ENCODE results near the gene MYO1F.
"Not testable (repeated sequence)": the region's sequence is repeated elsewhere in the genome, so short reads cannot be mapped to it uniquely, and the experiment has no call there.

MYO1F gene

GRCh38 chr19:8600064-8600463 lies 22.8 kb upstream of the MYO1F start:
- no peak for DNase-seq (ENCODE audit: low read depth in 1 of 2, low spot score in 1 of 2)

- DNase-seq (ENCODE audit: low read depth in 1 of 2, low spot score in 1 of 2): no peak
These were observed 18.9 kb upstream of the MYO1F start for GRCh38 chr19:8596168-8596567.

GRCh38 chr19:8595651-8596050 lies 18.4 kb upstream of the MYO1F start:
- DNase-seq (ENCODE audit: low read depth in 1 of 2, low spot score in 1 of 2): no peak

- DNase-seq (ENCODE audit: low read depth in 1 of 2, low spot score in 1 of 2): no peak
These were observed 16.7 kb upstream of the MYO1F start for GRCh38 chr19:8593931-8594330.

- peak; percentile 84 to 91 for DNase-seq (ENCODE audit: low read depth in 1 of 2, low spot score in 1 of 2)
These were observed 15.2 kb upstream of the MYO1F start for GRCh38 chr19:8592231-8593009.

- no peak for DNase-seq (ENCODE audit: low read depth in 1 of 2, low spot score in 1 of 2)
These were observed 12.0 kb upstream of the MYO1F start for GRCh38 chr19:8589177-8589714.

- DNase-seq (ENCODE audit: low read depth in 1 of 2, low spot score in 1 of 2): peak; percentile 34 to 54
These were observed 8.9 kb upstream of the MYO1F start for GRCh38 chr19:8585894-8586750.

- no peak for DNase-seq (ENCODE audit: low read depth in 1 of 2, low spot score in 1 of 2)
These were observed 8.0 kb upstream of the MYO1F start for GRCh38 chr19:8584965-8585893.

GRCh38 chr19:8580710-8581281 lies 3.6 kb upstream of the MYO1F start:
- peak; percentile 78 to 79 for DNase-seq (ENCODE audit: low read depth in 1 of 2, low spot score in 1 of 2)

- peak; percentile 68 to 80 for DNase-seq (ENCODE audit: low read depth in 1 of 2, low spot score in 1 of 2)
These were observed 1.5 kb upstream of the MYO1F start for GRCh38 chr19:8578642-8579265.

- DNase-seq (ENCODE audit: low read depth in 1 of 2, low spot score in 1 of 2): no peak
These were observed 499 bp upstream of the MYO1F start for GRCh38 chr19:8577741-8578140.

GRCh38 chr19:8576273-8576993 lies 809 bp downstream of the MYO1F start:
- DNase-seq (ENCODE audit: low read depth in 1 of 2, low spot score in 1 of 2): no peak

- peak in 1 of 2 donors; percentile 31 for DNase-seq (ENCODE audit: low read depth in 1 of 2, low spot score in 1 of 2)
These were observed 1.7 kb downstream of the MYO1F start for GRCh38 chr19:8575467-8575997.

- not testable (repeated sequence) for DNase-seq (ENCODE audit: low read depth in 1 of 2, low spot score in 1 of 2)
These were observed 2.7 kb downstream of the MYO1F start for GRCh38 chr19:8574619-8574922.

- no peak for DNase-seq (ENCODE audit: low read depth in 1 of 2, low spot score in 1 of 2)
These were observed 3.9 kb downstream of the MYO1F start for GRCh38 chr19:8573316-8573715.

- peak in 1 of 2 donors; percentile 53 for DNase-seq (ENCODE audit: low read depth in 1 of 2, low spot score in 1 of 2)
These were observed 6.2 kb downstream of the MYO1F start for GRCh38 chr19:8571006-8571411.

GRCh38 chr19:8569066-8569771 lies 8.0 kb downstream of the MYO1F start:
- peak; percentile 38 to 49 for DNase-seq (ENCODE audit: low read depth in 1 of 2, low spot score in 1 of 2)

GRCh38 chr19:8567522-8568172 lies 9.6 kb downstream of the MYO1F start:
- DNase-seq (ENCODE audit: low read depth in 1 of 2, low spot score in 1 of 2): no peak

Measured in activated T-helper 1 cell treated with anti-CD3 and anti-CD28 coated beads, Interleukin-2, amount 50 U/mL, for 16 hours (primary cell).